Measurements from ENCODE around the gene CAPZA2. TPM values are rescaled to one million over a fixed set of nuclear protein-coding genes. Genes with fewer than 3 reads are reported as not detected.
A peak's percentile ranks its signal among the peaks of the same experiment; 100 is the strongest.

Gene CAPZA2
- total and polyA plus RNA-seq, 2 experiments from 2014 or later, result 49.1 to 106 TPM

DNA sequence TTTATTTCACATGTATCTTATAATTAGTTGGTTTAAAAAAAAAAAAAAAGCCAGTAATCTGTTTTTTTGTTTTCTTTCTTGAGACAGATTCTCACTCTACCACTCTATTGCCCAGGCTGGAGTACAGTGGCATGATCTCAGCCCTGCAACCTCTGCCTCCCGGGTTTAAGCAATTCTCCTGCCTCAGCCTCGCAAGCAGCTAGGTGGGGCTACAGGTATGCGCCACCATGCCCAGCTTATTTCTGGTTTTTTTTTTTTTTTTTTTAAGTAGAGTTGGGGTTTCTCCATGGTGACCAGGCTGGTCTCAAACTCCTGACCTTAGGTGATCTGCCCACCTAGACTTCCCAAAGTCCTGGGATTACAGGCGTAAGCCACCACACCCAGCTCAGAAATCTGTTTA is 34.1 kb upstream of the CAPZA2 start:
- no peaks in the 10 kb centered on the region for H3K36me3 ChIP-seq (ENCODE audit: insufficient read depth)
- H4K20me1 ChIP-seq (replicated peaks; ENCODE audit: insufficient read depth), result no peaks in the 10 kb centered on the region
- H3K27me3 Mint-ChIP-seq (ENCODE audit: insufficient read depth, low read depth, poor library complexity), result peaks cover 4% of the 10 kb centered on the region
- H3K27me3 ChIP-seq (ENCODE audit: insufficient read depth), result no peaks in the 10 kb centered on the region
- H3K4me3 ChIP-seq, result no peak overlapping the region
- DNase-seq (ENCODE audit: low spot score) (peak; percentile 51), ATAC-seq (peak; percentile 79)
- no peaks in the 10 kb centered on the region for H3K36me3 Mint-ChIP-seq (ENCODE audit: low read depth)
- no peak overlapping the region for H3K4me3 Mint-ChIP-seq
- H3K79me2 ChIP-seq (replicated peaks; ENCODE audit: insufficient read depth), result no peaks in the 10 kb centered on the region
- TF ChIP-seq, protein P1, sequence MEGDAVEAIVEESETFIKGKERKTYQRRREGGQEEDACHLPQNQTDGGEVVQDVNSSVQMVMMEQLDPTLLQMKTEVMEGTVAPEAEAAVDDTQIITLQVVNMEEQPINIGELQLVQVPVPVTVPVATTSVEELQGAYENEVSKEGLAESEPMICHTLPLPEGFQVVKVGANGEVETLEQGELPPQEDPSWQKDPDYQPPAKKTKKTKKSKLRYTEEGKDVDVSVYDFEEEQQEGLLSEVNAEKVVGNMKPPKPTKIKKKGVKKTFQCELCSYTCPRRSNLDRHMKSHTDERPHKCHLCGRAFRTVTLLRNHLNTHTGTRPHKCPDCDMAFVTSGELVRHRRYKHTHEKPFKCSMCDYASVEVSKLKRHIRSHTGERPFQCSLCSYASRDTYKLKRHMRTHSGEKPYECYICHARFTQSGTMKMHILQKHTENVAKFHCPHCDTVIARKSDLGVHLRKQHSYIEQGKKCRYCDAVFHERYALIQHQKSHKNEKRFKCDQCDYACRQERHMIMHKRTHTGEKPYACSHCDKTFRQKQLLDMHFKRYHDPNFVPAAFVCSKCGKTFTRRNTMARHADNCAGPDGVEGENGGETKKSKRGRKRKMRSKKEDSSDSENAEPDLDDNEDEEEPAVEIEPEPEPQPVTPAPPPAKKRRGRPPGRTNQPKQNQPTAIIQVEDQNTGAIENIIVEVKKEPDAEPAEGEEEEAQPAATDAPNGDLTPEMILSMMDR (conservative IDR thresholded peaks at IDR 0.05; ENCODE audit: low read depth in 2 of 2), result peak; percentile 63 to 84
- no peak for TF ChIP-seq CREB1 (CRISPR knock-in tag; IDR thresholded peaks at IDR 0.05; ENCODE audit: low read depth)
- no peak for TF ChIP-seq POLR2AphosphoS5 (IDR thresholded peaks at IDR 0.05; ENCODE audit: low read depth)
- TF ChIP-seq EZH2phosphoT487 (IDR thresholded peaks at IDR 0.05; ENCODE audit: unreplicated experiment), result no peak
- TF ChIP-seq STAT1 (IDR thresholded peaks at IDR 0.05; ENCODE audit: unreplicated experiment), result no peak
- no peak for TF ChIP-seq JUNB (IDR thresholded peaks at IDR 0.05; ENCODE audit: unreplicated experiment)
- no peak overlapping the region for H3K27ac Mint-ChIP-seq
- H3K4me1 ChIP-seq (ENCODE audit: insufficient read depth), result no peaks in the 10 kb centered on the region
- H3K4me2 ChIP-seq, result no peak overlapping the region
- H3K27ac ChIP-seq (ENCODE audit: low read depth), result no peak overlapping the region
- no peaks in the 10 kb centered on the region for H3K9me3 Mint-ChIP-seq
- H3K4me1 Mint-ChIP-seq, result no peaks in the 10 kb centered on the region
- H2AFZ ChIP-seq, result no peak overlapping the region
- H3F3A ChIP-seq (replicated peaks; ENCODE audit: low read depth), result no peaks in the 10 kb centered on the region
- H3K9me2 ChIP-seq (ENCODE audit: insufficient read depth), result peaks cover 3% of the 10 kb centered on the region; the same call in 1 of the 2 replicates

DNA sequence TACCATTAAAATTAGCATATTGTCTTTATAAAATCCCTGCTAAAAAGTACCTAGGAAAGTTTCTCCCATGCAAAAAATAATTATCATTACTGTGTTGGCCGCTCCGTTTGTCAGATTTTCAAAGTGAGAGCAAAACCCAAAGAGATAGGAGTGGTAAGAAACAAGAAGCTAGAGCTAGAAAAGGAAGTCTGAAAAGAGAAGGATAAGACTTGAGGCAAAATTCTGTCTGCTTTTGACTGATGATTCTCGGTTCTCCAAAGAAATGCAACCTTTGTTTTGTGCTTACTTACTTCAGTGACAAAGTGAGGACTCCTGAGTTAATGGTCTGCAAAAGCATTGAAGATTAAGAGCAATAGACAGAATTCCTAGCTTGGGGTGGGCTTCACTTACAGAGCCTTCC is 33.3 kb upstream of the CAPZA2 start:
- H3K27me3 ChIP-seq (ENCODE audit: insufficient read depth), result no peaks in the 10 kb centered on the region
- H3K36me3 Mint-ChIP-seq (ENCODE audit: low read depth), result no peaks in the 10 kb centered on the region
- no peaks in the 10 kb centered on the region for H4K20me1 ChIP-seq (replicated peaks; ENCODE audit: insufficient read depth)
- no peak for TF ChIP-seq EZH2phosphoT487 (IDR thresholded peaks at IDR 0.05; ENCODE audit: unreplicated experiment)
- TF ChIP-seq, protein P1 (conservative IDR thresholded peaks at IDR 0.05; ENCODE audit: low read depth in 2 of 2), result no peak
- no peak for TF ChIP-seq ZNF331 (CRISPR knock-in tag; IDR thresholded peaks at IDR 0.05; ENCODE audit: low read depth)
- TF ChIP-seq STAT1 (IDR thresholded peaks at IDR 0.05; ENCODE audit: unreplicated experiment), result no peak
- TF ChIP-seq ZNF462 (CRISPR knock-in tag; IDR thresholded peaks at IDR 0.05), result no peak
- no peaks in the 10 kb centered on the region for H3K79me2 ChIP-seq (replicated peaks; ENCODE audit: insufficient read depth)
- no peak overlapping the region for H3K27ac Mint-ChIP-seq
- H3K4me2 ChIP-seq, result no peak overlapping the region
- no peaks in the 10 kb centered on the region for H3K36me3 ChIP-seq (ENCODE audit: insufficient read depth)
- H3K4me1 ChIP-seq (ENCODE audit: insufficient read depth), result no peaks in the 10 kb centered on the region
- H3K27ac ChIP-seq (ENCODE audit: low read depth), result no peak overlapping the region
- no peak overlapping the region for H3K4me3 ChIP-seq
- DNase-seq (ENCODE audit: low spot score), result no peak
- H3K4me1 Mint-ChIP-seq, result no peaks in the 10 kb centered on the region
- peak overlapping the region; percentile 3; the same call in 1 of the 2 replicates for H2AFZ ChIP-seq
- ATAC-seq, result no peak
- H3F3A ChIP-seq (replicated peaks; ENCODE audit: low read depth), result no peaks in the 10 kb centered on the region
- no peak overlapping the region for H3K4me3 Mint-ChIP-seq
- no peaks in the 10 kb centered on the region for H3K9me3 Mint-ChIP-seq
- H3K9me2 ChIP-seq (ENCODE audit: insufficient read depth), result no peaks in the 10 kb centered on the region
- peaks cover 4% of the 10 kb centered on the region for H3K27me3 Mint-ChIP-seq (ENCODE audit: insufficient read depth, low read depth, poor library complexity)

Data from GM23338 (cell line).